Measurements from ENCODE around the gene WDR33. TPM values are rescaled to one million over a fixed set of nuclear protein-coding genes. Genes with fewer than 3 reads are reported as not detected.

The WDR33 gene
- total RNA-seq, 1 donor from 2014 or later, result 53.9 TPM

- no peaks in the 10 kb centered on the region for H3K27me3 ChIP-seq
- no peak for TF ChIP-seq CTCF (IDR thresholded peaks at IDR 0.05)
- H3K27ac ChIP-seq, result no peak overlapping the region
- intact Hi-C loops (cut with DNase I), result no loop called here
- ATAC-seq, result no peak
- DNase-seq, result no peak
- H3K9me3 ChIP-seq, result no peaks in the 10 kb centered on the region
- H3K36me3 ChIP-seq, result no peaks in the 10 kb centered on the region
- peaks cover 1% of the 10 kb centered on the region for H3K4me1 ChIP-seq
- no peak overlapping the region for H3K4me3 ChIP-seq
These were observed 24.7 kb downstream of the WDR33 start for GRCh38 chr2:127786048-127786809.

- DNase-seq (no peak), ATAC-seq (no peak)
- H3K27ac ChIP-seq, result no peak overlapping the region
- TF ChIP-seq CTCF (IDR thresholded peaks at IDR 0.05), result no peak
- no peak overlapping the region for H3K4me3 ChIP-seq
- H3K36me3 ChIP-seq, result no peaks in the 10 kb centered on the region
- H3K9me3 ChIP-seq, result no peaks in the 10 kb centered on the region
- no peaks in the 10 kb centered on the region for H3K4me1 ChIP-seq
- H3K27me3 ChIP-seq, result no peaks in the 10 kb centered on the region
- intact Hi-C loops (cut with DNase I), result no loop called here
These were observed 25.9 kb downstream of the WDR33 start for GRCh38 chr2:127784965-127785518.

GRCh38 chr2:127783101-127783500, 27.9 kb downstream of the WDR33 start:
- no peak for DNase-seq
- Histone ChIP-seq H3K4me1 (peaks cover 6% of the 10 kb centered on the region), H3K27me3 (no peaks in the 10 kb centered on the region), H3K9me3 (no peaks in the 10 kb centered on the region), H3K4me3 (no peak overlapping the region), H3K36me3 (no peaks in the 10 kb centered on the region), H3K27ac (no peak overlapping the region)
- TF ChIP-seq CTCF (IDR thresholded peaks at IDR 0.05), result no peak
- intact Hi-C loops (cut with DNase I), result no loop called here
- ATAC-seq, result no peak

GRCh38 chr2:127778850-127779249, 32.1 kb downstream of the WDR33 start:
- H3K9me3 ChIP-seq, result no peaks in the 10 kb centered on the region
- no peaks in the 10 kb centered on the region for H3K27me3 ChIP-seq
- no peak overlapping the region for H3K4me3 ChIP-seq
- no peak overlapping the region for H3K27ac ChIP-seq
- H3K36me3 ChIP-seq, result no peaks in the 10 kb centered on the region
- intact Hi-C loops (cut with DNase I), result no loop called here
- ATAC-seq (no peak), DNase-seq (no peak)
- H3K4me1 ChIP-seq, result peaks cover 13% of the 10 kb centered on the region
- TF ChIP-seq CTCF (IDR thresholded peaks at IDR 0.05), result no peak

- intact Hi-C loops (cut with DNase I), result no loop called here
- Histone ChIP-seq H3K4me3 (no peak overlapping the region), H3K36me3 (no peaks in the 10 kb centered on the region), H3K27ac (no peak overlapping the region), H3K4me1 (peaks cover 13% of the 10 kb centered on the region), H3K27me3 (no peaks in the 10 kb centered on the region), H3K9me3 (no peaks in the 10 kb centered on the region)
- peak; percentile 15 for ATAC-seq
- DNase-seq, result no peak
- no peak for TF ChIP-seq CTCF (IDR thresholded peaks at IDR 0.05)
These were observed 32.5 kb downstream of the WDR33 start for GRCh38 chr2:127778447-127778846.

All from upper lobe of right lung (tissue), 1 donor.